Effector memory CD4-positive, alpha-beta T cell (primary cell): ENCODE results near the gene GRIA4.

Experiments used
- DNase-seq, 3 donors: peaks; one replicate each; pipeline ENCODE4 v3.0.0-alpha.2; 2020
- H3K27ac ChIP-seq: 2 replicates; pipeline ENCODE4 v1.7.0; 2013; ENCODE audit warnings: mild to moderate bottlenecking, low read length, moderate library complexity; ENCODE audit not compliant: insufficient read depth, poor library complexity, severe bottlenecking
- H3K27me3 ChIP-seq: replicated peaks from 2 replicates; pipeline ENCODE4 v1.7.0; 2013; ENCODE audit warnings: mild to moderate bottlenecking, low read length; ENCODE audit not compliant: insufficient read depth, control insufficient read depth, poor library complexity, severe bottlenecking
- H3K36me3 ChIP-seq: 2 replicates; pipeline ENCODE4 v1.7.0; 2013; ENCODE audit warnings: mild to moderate bottlenecking, low read length, moderate library complexity; ENCODE audit not compliant: control insufficient read depth, insufficient read depth
- H3K4me1 ChIP-seq: 2 replicates; pipeline ENCODE4 v1.7.0; 2013; ENCODE audit warnings: low read length, mild to moderate bottlenecking; ENCODE audit not compliant: control insufficient read depth, insufficient read depth, poor library complexity, severe bottlenecking
- H3K4me3 ChIP-seq: 2 replicates; pipeline ENCODE4 v1.7.0; 2013; ENCODE audit warnings: low read length, low read depth, mild to moderate bottlenecking; ENCODE audit not compliant: insufficient read depth, poor library complexity, severe bottlenecking
- H3K9me3 ChIP-seq: 2 replicates; pipeline ENCODE4 v1.7.0; 2013; ENCODE audit warnings: mild to moderate bottlenecking, low read length, moderate library complexity; ENCODE audit not compliant: control insufficient read depth

The GRIA4 gene

DNA sequence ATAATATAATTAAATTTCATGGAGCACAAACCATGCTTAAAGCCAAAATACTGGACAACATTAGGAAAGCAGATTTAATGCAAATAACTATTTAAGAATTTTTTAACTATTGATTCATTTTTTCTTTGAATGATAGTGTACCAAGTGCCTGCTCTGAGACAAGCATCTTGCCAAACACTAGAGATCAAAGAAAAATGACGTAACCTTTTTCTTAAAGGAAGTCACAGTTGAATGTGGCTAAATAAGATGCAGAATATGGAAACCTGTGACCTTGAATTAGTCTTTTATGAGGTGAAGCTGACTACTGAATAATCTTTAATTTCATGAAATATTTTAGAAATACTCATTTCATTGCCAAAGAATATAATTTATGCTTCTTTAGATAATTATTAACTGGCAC is 308.2 kb downstream of the GRIA4 start:
- H3K9me3 ChIP-seq, result no peaks in the 10 kb centered on the region
- H3K27me3 ChIP-seq, result no peaks in the 10 kb centered on the region
- no peak for DNase-seq
- no peaks in the 10 kb centered on the region for H3K36me3 ChIP-seq
- no peak overlapping the region for H3K27ac ChIP-seq
- H3K4me1 ChIP-seq, result no peaks in the 10 kb centered on the region
- no peak overlapping the region for H3K4me3 ChIP-seq

GRCh38 chr11:105918600-105918999 is 308.7 kb downstream of the GRIA4 start:
- H3K4me3 ChIP-seq, result no peak overlapping the region
- no peaks in the 10 kb centered on the region for H3K36me3 ChIP-seq
- no peaks in the 10 kb centered on the region for H3K4me1 ChIP-seq
- H3K27ac ChIP-seq, result no peak overlapping the region
- no peaks in the 10 kb centered on the region for H3K9me3 ChIP-seq
- H3K27me3 ChIP-seq, result no peaks in the 10 kb centered on the region
- no peak for DNase-seq

DNA sequence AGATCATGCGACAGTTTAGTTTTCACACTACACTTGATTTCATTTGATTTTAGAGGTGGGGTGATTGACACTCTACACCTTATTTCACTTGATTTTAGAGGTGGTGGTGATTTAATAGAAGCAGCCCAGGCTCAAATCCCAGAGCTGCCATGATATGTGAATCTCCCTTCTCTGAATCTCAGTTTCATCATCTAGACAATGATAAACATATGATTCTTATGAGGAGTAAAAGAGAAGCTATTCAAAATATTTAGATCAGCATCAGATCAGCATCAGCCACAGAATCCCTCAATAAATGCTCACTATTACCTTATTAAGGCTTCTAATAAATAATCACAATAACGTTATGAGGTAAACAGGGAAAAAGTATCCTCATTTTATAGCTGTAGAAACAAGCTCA is 313.4 kb downstream of the GRIA4 start:
- Histone ChIP-seq H3K27me3 (no peaks in the 10 kb centered on the region), H3K27ac (no peak overlapping the region), H3K9me3 (no peaks in the 10 kb centered on the region), H3K36me3 (no peaks in the 10 kb centered on the region), H3K4me3 (no peak overlapping the region), H3K4me1 (no peaks in the 10 kb centered on the region)
- no peak for DNase-seq

DNA sequence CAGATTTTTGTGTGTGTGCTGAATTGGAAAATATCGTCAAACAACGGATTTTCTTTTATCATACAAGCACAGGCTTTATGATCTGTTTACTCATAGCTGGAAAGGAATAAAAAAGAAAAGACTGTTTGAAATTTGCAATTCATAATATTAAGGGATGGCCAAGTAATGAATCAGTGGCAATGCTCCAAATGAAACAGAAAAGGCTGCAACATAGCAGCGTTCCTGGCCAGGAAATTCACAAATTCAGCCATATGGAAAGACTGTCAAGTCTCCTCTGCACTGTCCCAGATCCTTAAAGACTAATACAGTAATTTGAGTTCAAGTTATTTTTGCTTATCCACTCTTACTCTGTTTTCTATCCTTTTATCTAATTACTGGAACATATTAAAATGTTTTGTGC is 313.9 kb downstream of the GRIA4 start:
- no peaks in the 10 kb centered on the region for H3K27me3 ChIP-seq
- H3K27ac ChIP-seq, result no peak overlapping the region
- no peak for DNase-seq
- no peaks in the 10 kb centered on the region for H3K9me3 ChIP-seq
- no peaks in the 10 kb centered on the region for H3K36me3 ChIP-seq
- H3K4me1 ChIP-seq, result no peaks in the 10 kb centered on the region
- H3K4me3 ChIP-seq, result no peak overlapping the region

DNA sequence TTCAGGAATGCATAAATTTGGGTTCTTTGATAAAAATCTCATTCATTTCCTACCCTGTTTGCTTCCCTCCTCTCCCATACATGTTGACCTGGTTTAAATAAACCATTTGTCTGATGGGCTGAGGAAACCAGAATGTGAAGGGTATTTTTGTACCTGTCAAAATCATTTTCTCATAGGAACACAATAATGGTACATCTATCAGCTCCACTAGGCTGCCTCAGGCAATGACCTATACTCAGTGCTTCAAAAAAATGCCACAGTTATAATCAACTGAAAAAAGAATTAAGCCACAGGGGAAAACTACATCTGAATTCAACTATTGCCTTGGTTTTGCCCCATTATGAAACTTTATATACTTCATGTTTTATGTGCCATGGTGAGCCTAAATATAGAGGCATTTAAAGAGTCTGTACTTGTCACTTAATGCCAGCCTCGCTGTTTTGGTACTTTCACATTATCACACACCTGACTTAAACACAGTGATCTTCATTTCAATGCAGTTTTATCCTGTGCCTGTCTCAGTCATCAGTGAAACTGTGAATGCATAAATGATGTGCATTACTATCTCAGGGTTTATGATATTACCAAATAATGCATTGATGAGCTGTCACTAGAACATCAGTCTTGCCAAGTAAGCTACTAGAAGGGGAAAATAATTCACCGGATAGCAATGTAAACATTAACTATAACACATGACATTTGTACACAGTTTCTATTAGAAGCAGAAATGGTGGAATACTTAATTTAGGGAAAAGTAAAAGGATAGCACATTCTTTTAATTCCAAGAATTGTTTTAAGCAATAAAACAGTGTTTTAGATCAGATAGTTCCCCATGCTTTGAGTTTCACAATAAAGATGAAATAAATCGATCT is 319.4 kb downstream of the GRIA4 start:
- Histone ChIP-seq H3K27me3 (no peaks in the 10 kb centered on the region), H3K4me1 (no peaks in the 10 kb centered on the region), H3K9me3 (no peaks in the 10 kb centered on the region), H3K36me3 (no peaks in the 10 kb centered on the region), H3K27ac (no peak overlapping the region), H3K4me3 (no peak overlapping the region)
- no peak for DNase-seq

GRCh38 chr11:105933695-105934094 is 323.8 kb downstream of the GRIA4 start:
- no peak for DNase-seq
- Histone ChIP-seq H3K4me1 (no peaks in the 10 kb centered on the region), H3K9me3 (no peaks in the 10 kb centered on the region), H3K27me3 (no peaks in the 10 kb centered on the region), H3K36me3 (no peaks in the 10 kb centered on the region), H3K4me3 (no peak overlapping the region), H3K27ac (no peak overlapping the region)

GRCh38 chr11:105935791-105936190 is 325.9 kb downstream of the GRIA4 start:
- no peaks in the 10 kb centered on the region for H3K27me3 ChIP-seq
- H3K9me3 ChIP-seq, result no peaks in the 10 kb centered on the region
- no peaks in the 10 kb centered on the region for H3K36me3 ChIP-seq
- DNase-seq, result no peak
- no peaks in the 10 kb centered on the region for H3K4me1 ChIP-seq
- no peak overlapping the region for H3K4me3 ChIP-seq
- no peak overlapping the region for H3K27ac ChIP-seq

- no peak overlapping the region for H3K4me3 ChIP-seq
- H3K9me3 ChIP-seq, result no peaks in the 10 kb centered on the region
- no peak overlapping the region for H3K27ac ChIP-seq
- DNase-seq, result no peak
- H3K36me3 ChIP-seq, result no peaks in the 10 kb centered on the region
- no peaks in the 10 kb centered on the region for H3K27me3 ChIP-seq
- H3K4me1 ChIP-seq, result no peaks in the 10 kb centered on the region
Observed at GRCh38 chr11:105937331-105937730, 327.5 kb downstream of the GRIA4 start.

- Histone ChIP-seq H3K9me3 (no peaks in the 10 kb centered on the region), H3K27ac (no peak overlapping the region), H3K27me3 (no peaks in the 10 kb centered on the region), H3K4me1 (no peaks in the 10 kb centered on the region), H3K4me3 (no peak overlapping the region), H3K36me3 (no peaks in the 10 kb centered on the region)
- no peak for DNase-seq
Observed at GRCh38 chr11:105937738-105938137, 327.9 kb downstream of the GRIA4 start.

DNA sequence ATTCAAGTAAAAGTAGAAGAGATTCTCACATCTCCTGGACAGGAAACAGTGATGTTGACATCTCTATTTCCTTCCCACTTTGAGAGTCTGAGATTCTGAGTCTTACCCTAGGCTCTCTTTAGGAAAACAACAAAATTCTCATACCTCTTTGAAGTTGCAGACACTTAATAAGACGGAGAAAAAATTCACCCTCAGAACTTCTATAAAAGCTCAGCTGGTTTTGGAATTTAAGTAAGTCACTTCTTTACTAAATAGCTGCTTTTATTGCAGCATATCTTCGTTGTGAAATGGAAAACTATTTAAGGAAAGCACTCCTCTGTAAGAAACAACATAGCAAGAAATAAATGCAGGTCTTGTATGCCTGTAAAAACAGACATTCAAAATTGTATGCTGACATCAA is 333.0 kb downstream of the GRIA4 start:
- H3K4me1 ChIP-seq, result no peaks in the 10 kb centered on the region
- H3K4me3 ChIP-seq, result no peak overlapping the region
- H3K9me3 ChIP-seq, result no peaks in the 10 kb centered on the region
- no peak overlapping the region for H3K27ac ChIP-seq
- H3K27me3 ChIP-seq, result no peaks in the 10 kb centered on the region
- no peak for DNase-seq
- no peaks in the 10 kb centered on the region for H3K36me3 ChIP-seq
